ENCODE measurements around the gene OGG1. TPM values are rescaled to one million over a fixed set of nuclear protein-coding genes. Genes with fewer than 3 reads are reported as not detected.
A peak's percentile ranks its signal among the peaks of the same experiment; 100 is the strongest.

Gene OGG1
- total and polyA plus RNA-seq, 10 of the 15 experiments (the other 5 are each of a cell fraction or from before 2014, with no cell fraction given), result 4.8 to 38.8 (median 27.2) TPM

DNA sequence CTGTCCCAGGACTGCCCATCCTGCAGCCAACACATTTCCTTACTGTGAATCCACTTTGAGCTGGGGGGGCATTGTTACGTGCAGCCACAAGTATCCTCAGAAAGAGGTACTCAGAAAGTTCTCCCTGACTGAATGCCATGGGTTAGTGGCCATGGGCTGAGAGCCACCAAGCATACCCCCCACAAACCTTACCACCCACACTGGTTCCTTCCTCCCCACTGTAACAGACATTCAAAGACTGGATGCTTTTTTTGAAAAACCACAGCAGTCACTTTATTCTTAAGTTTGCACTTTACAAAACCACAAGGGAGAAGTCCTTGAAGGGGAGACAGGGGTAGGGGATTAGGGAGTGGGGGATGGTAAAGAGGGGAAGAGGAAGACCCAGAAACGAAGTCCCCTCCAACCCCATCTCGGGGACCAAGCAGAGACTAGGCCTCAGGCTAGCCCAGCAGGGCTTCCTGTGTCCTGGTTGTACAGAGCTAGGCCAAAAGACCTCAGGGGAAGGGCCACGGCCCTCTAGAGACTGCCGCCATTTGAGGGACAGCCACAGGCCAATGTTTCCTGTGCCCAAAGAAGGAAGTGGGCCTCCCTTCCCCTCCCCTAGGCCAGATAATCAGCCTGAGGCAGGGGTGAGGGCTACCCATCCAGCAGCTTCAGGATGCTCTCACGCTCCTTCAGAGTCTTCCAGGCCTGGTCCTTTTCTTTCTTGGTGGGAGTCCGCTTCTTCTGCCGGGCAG is 30.1 kb downstream of the OGG1 start (continued):
- TF ChIP-seq, protein P1, sequence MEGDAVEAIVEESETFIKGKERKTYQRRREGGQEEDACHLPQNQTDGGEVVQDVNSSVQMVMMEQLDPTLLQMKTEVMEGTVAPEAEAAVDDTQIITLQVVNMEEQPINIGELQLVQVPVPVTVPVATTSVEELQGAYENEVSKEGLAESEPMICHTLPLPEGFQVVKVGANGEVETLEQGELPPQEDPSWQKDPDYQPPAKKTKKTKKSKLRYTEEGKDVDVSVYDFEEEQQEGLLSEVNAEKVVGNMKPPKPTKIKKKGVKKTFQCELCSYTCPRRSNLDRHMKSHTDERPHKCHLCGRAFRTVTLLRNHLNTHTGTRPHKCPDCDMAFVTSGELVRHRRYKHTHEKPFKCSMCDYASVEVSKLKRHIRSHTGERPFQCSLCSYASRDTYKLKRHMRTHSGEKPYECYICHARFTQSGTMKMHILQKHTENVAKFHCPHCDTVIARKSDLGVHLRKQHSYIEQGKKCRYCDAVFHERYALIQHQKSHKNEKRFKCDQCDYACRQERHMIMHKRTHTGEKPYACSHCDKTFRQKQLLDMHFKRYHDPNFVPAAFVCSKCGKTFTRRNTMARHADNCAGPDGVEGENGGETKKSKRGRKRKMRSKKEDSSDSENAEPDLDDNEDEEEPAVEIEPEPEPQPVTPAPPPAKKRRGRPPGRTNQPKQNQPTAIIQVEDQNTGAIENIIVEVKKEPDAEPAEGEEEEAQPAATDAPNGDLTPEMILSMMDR (IDR thresholded peaks at IDR 0.05 in 2 of 3, conservative IDR thresholded peaks at IDR 0.05 in 1 of 3; ENCODE audit: control insufficient read depth in 2 of 3, extremely low read depth in 1 of 3, insufficient read depth in 1 of 3, low read depth in 3 of 3, low read length in 3 of 3), result no peak
- TF ChIP-seq TCF12 (IDR thresholded peaks at IDR 0.05; ENCODE audit: low read depth, low read length) (no peak), CBX3 (IDR thresholded peaks at IDR 0.05; ENCODE audit: borderline replicate concordance, low read depth) (no peak), ETV6 (conservative IDR thresholded peaks at IDR 0.05 in 1 of 2, IDR thresholded peaks at IDR 0.05 in 1 of 2; ENCODE audit: borderline replicate concordance in 1 of 2, low read depth in 1 of 2) (no peak), SP1 (IDR thresholded peaks at IDR 0.05; ENCODE audit: low read depth, low read length) (no peak), CREM (IDR thresholded peaks at IDR 0.05; ENCODE audit: low read depth) (no peak), NR2C1 (IDR thresholded peaks at IDR 0.05) (no peak), RAD21 (IDR thresholded peaks at IDR 0.05; ENCODE audit: insufficient read depth, low read depth, low read length) (no peak), BACH1 (IDR thresholded peaks at IDR 0.05; ENCODE audit: borderline replicate concordance) (no peak), SPI1 (IDR thresholded peaks at IDR 0.05; ENCODE audit: borderline replicate concordance, insufficient read depth, low read depth, low read length) (peak; percentile 68), SMAD1 (IDR thresholded peaks at IDR 0.05; ENCODE audit: low read depth, partially characterized antibody) (no peak), KDM1A (IDR thresholded peaks at IDR 0.05; ENCODE audit: borderline replicate concordance) (no peak), MTA2 (IDR thresholded peaks at IDR 0.05; ENCODE audit: low read depth) (peak; percentile 55; the same call in 1 of the 2 replicates), EZH2 (IDR thresholded peaks at IDR 0.05; ENCODE audit: borderline replicate concordance, control insufficient read depth, low read depth, low read length) (no peak), MEF2B (IDR thresholded peaks at IDR 0.05; ENCODE audit: partially characterized antibody, poor library complexity, severe bottlenecking) (peak; percentile 69), SREBF2 (IDR thresholded peaks at IDR 0.05; ENCODE audit: low read length) (no peak), NKRF (conservative IDR thresholded peaks at IDR 0.05) (no peak)
- TF ChIP-seq, protein P2, sequence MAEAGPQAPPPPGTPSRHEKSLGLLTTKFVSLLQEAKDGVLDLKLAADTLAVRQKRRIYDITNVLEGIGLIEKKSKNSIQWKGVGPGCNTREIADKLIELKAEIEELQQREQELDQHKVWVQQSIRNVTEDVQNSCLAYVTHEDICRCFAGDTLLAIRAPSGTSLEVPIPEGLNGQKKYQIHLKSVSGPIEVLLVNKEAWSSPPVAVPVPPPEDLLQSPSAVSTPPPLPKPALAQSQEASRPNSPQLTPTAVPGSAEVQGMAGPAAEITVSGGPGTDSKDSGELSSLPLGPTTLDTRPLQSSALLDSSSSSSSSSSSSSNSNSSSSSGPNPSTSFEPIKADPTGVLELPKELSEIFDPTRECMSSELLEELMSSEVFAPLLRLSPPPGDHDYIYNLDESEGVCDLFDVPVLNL (IDR thresholded peaks at IDR 0.05; ENCODE audit: low read depth, low read length), result no peak
- TF ChIP-seq, protein P3, sequence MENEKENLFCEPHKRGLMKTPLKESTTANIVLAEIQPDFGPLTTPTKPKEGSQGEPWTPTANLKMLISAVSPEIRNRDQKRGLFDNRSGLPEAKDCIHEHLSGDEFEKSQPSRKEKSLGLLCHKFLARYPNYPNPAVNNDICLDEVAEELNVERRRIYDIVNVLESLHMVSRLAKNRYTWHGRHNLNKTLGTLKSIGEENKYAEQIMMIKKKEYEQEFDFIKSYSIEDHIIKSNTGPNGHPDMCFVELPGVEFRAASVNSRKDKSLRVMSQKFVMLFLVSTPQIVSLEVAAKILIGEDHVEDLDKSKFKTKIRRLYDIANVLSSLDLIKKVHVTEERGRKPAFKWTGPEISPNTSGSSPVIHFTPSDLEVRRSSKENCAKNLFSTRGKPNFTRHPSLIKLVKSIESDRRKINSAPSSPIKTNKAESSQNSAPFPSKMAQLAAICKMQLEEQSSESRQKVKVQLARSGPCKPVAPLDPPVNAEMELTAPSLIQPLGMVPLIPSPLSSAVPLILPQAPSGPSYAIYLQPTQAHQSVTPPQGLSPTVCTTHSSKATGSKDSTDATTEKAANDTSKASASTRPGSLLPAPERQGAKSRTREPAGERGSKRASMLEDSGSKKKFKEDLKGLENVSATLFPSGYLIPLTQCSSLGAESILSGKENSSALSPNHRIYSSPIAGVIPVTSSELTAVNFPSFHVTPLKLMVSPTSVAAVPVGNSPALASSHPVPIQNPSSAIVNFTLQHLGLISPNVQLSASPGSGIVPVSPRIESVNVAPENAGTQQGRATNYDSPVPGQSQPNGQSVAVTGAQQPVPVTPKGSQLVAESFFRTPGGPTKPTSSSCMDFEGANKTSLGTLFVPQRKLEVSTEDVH (IDR thresholded peaks at IDR 0.05; ENCODE audit: low read depth, partially characterized antibody), result no peak

Data from GM12878 (cell line).